Measurements from ENCODE around the gene CDKN2B.
"Not testable (repeated sequence)": the region's sequence is repeated elsewhere in the genome, so short reads cannot be mapped to it uniquely, and the experiment has no call there.

- not testable (repeated sequence) for TF ChIP-seq CTCF (conservative IDR thresholded peaks at IDR 0.05; ENCODE audit: low read depth in 2 of 2); POLR2AphosphoS5 (IDR thresholded peaks at IDR 0.05; ENCODE audit: low read depth); EZH2 (IDR thresholded peaks at IDR 0.05; ENCODE audit: low read depth, unreplicated experiment); STAT1 (IDR thresholded peaks at IDR 0.05; ENCODE audit: unreplicated experiment); EZH2phosphoT487 (IDR thresholded peaks at IDR 0.05; ENCODE audit: unreplicated experiment); ZNF114 (CRISPR knock-in tag; IDR thresholded peaks at IDR 0.05); CREB1 (CRISPR knock-in tag; IDR thresholded peaks at IDR 0.05; ENCODE audit: low read depth)
- TF ChIP-seq, protein P1, sequence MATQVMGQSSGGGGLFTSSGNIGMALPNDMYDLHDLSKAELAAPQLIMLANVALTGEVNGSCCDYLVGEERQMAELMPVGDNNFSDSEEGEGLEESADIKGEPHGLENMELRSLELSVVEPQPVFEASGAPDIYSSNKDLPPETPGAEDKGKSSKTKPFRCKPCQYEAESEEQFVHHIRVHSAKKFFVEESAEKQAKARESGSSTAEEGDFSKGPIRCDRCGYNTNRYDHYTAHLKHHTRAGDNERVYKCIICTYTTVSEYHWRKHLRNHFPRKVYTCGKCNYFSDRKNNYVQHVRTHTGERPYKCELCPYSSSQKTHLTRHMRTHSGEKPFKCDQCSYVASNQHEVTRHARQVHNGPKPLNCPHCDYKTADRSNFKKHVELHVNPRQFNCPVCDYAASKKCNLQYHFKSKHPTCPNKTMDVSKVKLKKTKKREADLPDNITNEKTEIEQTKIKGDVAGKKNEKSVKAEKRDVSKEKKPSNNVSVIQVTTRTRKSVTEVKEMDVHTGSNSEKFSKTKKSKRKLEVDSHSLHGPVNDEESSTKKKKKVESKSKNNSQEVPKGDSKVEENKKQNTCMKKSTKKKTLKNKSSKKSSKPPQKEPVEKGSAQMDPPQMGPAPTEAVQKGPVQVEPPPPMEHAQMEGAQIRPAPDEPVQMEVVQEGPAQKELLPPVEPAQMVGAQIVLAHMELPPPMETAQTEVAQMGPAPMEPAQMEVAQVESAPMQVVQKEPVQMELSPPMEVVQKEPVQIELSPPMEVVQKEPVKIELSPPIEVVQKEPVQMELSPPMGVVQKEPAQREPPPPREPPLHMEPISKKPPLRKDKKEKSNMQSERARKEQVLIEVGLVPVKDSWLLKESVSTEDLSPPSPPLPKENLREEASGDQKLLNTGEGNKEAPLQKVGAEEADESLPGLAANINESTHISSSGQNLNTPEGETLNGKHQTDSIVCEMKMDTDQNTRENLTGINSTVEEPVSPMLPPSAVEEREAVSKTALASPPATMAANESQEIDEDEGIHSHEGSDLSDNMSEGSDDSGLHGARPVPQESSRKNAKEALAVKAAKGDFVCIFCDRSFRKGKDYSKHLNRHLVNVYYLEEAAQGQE (IDR thresholded peaks at IDR 0.05; ENCODE audit: unreplicated experiment): not testable (repeated sequence)
These were observed 49.8 kb downstream of the CDKN2B start for GRCh38 chr9:21959268-21959667.
